Breast epithelium (tissue), 4 donors: ENCODE results near the gene ARFGAP1. TPM values are rescaled to one million over a fixed set of nuclear protein-coding genes. Genes with fewer than 3 reads are reported as not detected.

ENCODE experiments used
- DNase-seq, 2 donors: peaks; one replicate each; pipeline ENCODE4 v3.0.0-alpha.2; 2019; ENCODE audit warnings: low spot score in 2 of 2
- H3K27ac ChIP-seq, 2 donors: fragments of 200-600 bp; sonication (generic) in 1 of 2; one replicate each; pipeline ENCODE4 v1.5.1; 2016 to 2019; ENCODE audit warnings: mild to moderate bottlenecking in 1 of 2
- H3K27me3 ChIP-seq, 2 donors: fragments of 200-600 bp; sonication (generic) in 1 of 2; one replicate each; pipeline versions ENCODE4 v1.5.1 to v1.6.0; 2017 to 2019; ENCODE audit warnings: control low read depth in 1 of 2, mild to moderate bottlenecking in 1 of 2
- H3K36me3 ChIP-seq: fragments of 200-600 bp; one replicate; pipeline ENCODE4 v1.5.1; 2019
- H3K4me1 ChIP-seq, 2 donors: fragments of 200-600 bp; sonication (generic); one replicate each; pipeline ENCODE4 v1.5.1; 2016 to 2019; ENCODE audit warnings: control low read depth in 1 of 2
- H3K4me3 ChIP-seq, 3 donors: fragments of 200-600 bp; sonication (generic); 1 replicate in 2 of 3; 2 replicates in 1 of 3; pipeline ENCODE4 v1.5.1; 2016 to 2019; ENCODE audit warnings: mild to moderate bottlenecking in 3 of 3, moderate library complexity in 2 of 3
- H3K9me3 ChIP-seq, 2 donors: fragments of 200-600 bp; sonication (generic) in 1 of 2; one replicate each; pipeline ENCODE4 v1.5.1; 2016 to 2019; ENCODE audit warnings: control low read depth in 1 of 2
- CTCF ChIP-seq, 3 donors: fragments of 450-650 bp; IDR thresholded peaks; one replicate each; pipeline ENCODE4 v1.5.1; 2016 to 2017; ENCODE audit warnings: antibody characterized with exemption in 3 of 3, mild to moderate bottlenecking in 3 of 3, moderate library complexity in 3 of 3
- POLR2A ChIP-seq: fragments of 450-650 bp; IDR thresholded peaks from one replicate; pipeline ENCODE4 v1.6.1; 2016; ENCODE audit warnings: antibody characterized with exemption, mild to moderate bottlenecking, moderate library complexity
- POLR2AphosphoS5 ChIP-seq, 3 donors: sonication (generic); formaldehyde crosslinking; IDR thresholded peaks; one replicate each; pipeline ENCODE4 v1.6.1; 2017; ENCODE audit warnings: antibody characterized with exemption in 3 of 3
- intact Hi-C: fragments of 100-400 bp; cut with DNase I; formaldehyde crosslinking; loops from one replicate; pipeline ENCODE4 v1.15.1; 2023; ENCODE audit warnings: low total_unique reads
- total RNA-seq, 3 donors: library from RNA; depleted of rRNA; stranded (reverse); fragments of >200 nt; gene quantifications; one replicate each; pipeline ENCODE4 v1.1.0, GENCODE V29; 2016

The ARFGAP1 gene
- total RNA-seq, 3 donors from 2014 or later: 24.3 to 44.6 (median 38.2) TPM

- TF ChIP-seq CTCF (IDR thresholded peaks at IDR 0.05) (no peak), POLR2AphosphoS5 (IDR thresholded peaks at IDR 0.05) (no peak), POLR2A (no peak)
- Histone ChIP-seq H3K9me3 (peaks cover 0 to 4% of the 10 kb centered on the region in 2 donors), H3K4me3 (no peak overlapping the region), H3K36me3 (no peaks in the 10 kb centered on the region), H3K4me1 (no peaks in the 10 kb centered on the region), H3K27ac (no peak overlapping the region), H3K27me3 (peaks cover 2 to 65% of the 10 kb centered on the region in 2 donors)
- intact Hi-C loops: no loop called here
- DNase-seq: no peak
These were observed 57.6 kb downstream of the ARFGAP1 start for GRCh38 chr20:63330084-63330760.

- intact Hi-C loops: no loop called here
- H3K4me3 ChIP-seq: no peak overlapping the region
- H3K4me1 ChIP-seq: no peaks in the 10 kb centered on the region
- H3K27ac ChIP-seq: no peak overlapping the region
- no peaks in the 10 kb centered on the region for H3K36me3 ChIP-seq
- H3K9me3 ChIP-seq: peaks cover 0 to 4% of the 10 kb centered on the region in 2 donors
- no peak for DNase-seq
- peaks cover 2 to 65% of the 10 kb centered on the region in 2 donors for H3K27me3 ChIP-seq
- no peak for TF ChIP-seq CTCF (IDR thresholded peaks at IDR 0.05)
- TF ChIP-seq POLR2A: no peak
- TF ChIP-seq POLR2AphosphoS5 (IDR thresholded peaks at IDR 0.05): no peak
These were observed 58.3 kb downstream of the ARFGAP1 start for GRCh38 chr20:63330940-63331339.

- intact Hi-C loops: no loop called here
- H3K4me3 ChIP-seq: no peak overlapping the region
- H3K9me3 ChIP-seq: peaks cover 0 to 4% of the 10 kb centered on the region in 2 donors
- no peaks in the 10 kb centered on the region for H3K4me1 ChIP-seq
- H3K36me3 ChIP-seq: no peaks in the 10 kb centered on the region
- DNase-seq: no peak
- TF ChIP-seq CTCF (IDR thresholded peaks at IDR 0.05): no peak
- no peak for TF ChIP-seq POLR2AphosphoS5 (IDR thresholded peaks at IDR 0.05)
- no peak for TF ChIP-seq POLR2A
- peaks cover 2 to 65% of the 10 kb centered on the region in 2 donors for H3K27me3 ChIP-seq
- no peak overlapping the region for H3K27ac ChIP-seq
These were observed 59.3 kb downstream of the ARFGAP1 start for GRCh38 chr20:63331741-63332400.

- TF ChIP-seq POLR2A (no peak), CTCF (IDR thresholded peaks at IDR 0.05) (no peak), POLR2AphosphoS5 (IDR thresholded peaks at IDR 0.05) (no peak)
- Histone ChIP-seq H3K4me1 (no peaks in the 10 kb centered on the region), H3K27ac (no peak overlapping the region), H3K27me3 (peaks cover 2 to 64% of the 10 kb centered on the region in 2 donors), H3K36me3 (no peaks in the 10 kb centered on the region), H3K4me3 (no peak overlapping the region), H3K9me3 (peaks cover 0 to 4% of the 10 kb centered on the region in 2 donors)
- intact Hi-C loops: no loop called here
- DNase-seq: no peak
These were observed 60.1 kb downstream of the ARFGAP1 start for GRCh38 chr20:63332488-63333240.
